Measurements from ENCODE around the gene ZFYVE1.
"Not testable (repeated sequence)": the region's sequence is repeated elsewhere in the genome, so short reads cannot be mapped to it uniquely, and the experiment has no call there.

ZFYVE1 gene, protein sequence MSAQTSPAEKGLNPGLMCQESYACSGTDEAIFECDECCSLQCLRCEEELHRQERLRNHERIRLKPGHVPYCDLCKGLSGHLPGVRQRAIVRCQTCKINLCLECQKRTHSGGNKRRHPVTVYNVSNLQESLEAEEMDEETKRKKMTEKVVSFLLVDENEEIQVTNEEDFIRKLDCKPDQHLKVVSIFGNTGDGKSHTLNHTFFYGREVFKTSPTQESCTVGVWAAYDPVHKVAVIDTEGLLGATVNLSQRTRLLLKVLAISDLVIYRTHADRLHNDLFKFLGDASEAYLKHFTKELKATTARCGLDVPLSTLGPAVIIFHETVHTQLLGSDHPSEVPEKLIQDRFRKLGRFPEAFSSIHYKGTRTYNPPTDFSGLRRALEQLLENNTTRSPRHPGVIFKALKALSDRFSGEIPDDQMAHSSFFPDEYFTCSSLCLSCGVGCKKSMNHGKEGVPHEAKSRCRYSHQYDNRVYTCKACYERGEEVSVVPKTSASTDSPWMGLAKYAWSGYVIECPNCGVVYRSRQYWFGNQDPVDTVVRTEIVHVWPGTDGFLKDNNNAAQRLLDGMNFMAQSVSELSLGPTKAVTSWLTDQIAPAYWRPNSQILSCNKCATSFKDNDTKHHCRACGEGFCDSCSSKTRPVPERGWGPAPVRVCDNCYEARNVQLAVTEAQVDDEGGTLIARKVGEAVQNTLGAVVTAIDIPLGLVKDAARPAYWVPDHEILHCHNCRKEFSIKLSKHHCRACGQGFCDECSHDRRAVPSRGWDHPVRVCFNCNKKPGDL

DNA sequence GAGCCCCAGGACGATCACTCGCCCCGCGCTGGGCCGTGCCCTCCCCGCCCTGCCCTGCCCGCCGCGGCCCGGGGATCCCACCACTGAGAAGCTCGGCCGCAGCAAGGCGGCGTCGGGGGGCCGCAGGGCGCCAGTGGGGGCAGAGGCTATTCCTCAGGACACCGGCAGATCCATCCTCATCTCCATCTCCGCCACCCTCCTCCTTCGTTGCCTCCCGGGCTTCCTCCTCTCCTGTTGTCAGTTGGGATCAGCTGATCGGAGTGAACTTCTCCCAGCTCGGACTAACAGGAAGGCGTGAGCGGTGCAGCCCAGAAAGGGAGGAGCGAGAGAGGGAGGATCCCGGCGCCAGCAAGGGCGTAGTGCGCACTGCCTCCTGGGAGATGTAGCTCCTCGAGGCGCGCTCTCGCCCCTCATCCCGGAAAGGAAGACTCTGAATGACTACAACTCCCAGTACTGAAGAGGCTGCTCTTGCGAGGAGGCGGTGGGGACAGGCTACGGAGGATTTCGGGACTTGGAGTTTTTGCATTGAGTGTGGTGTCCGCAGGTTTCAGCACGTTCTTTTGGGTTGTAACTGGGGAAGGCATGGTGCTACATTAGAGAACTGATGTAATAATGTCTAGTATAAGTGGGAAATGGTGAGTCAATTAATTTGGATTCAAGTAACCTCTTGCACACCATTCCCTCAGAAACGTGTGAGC, at the start of gene ZFYVE1:
Gene ZFYVE1 (minus strand): TSS at position 262 of the 698 bp plus-strand sequence. CDS start 2,598 bp downstream, outside the sequence.
- peak; percentile 94 for DNase-seq

DNA sequence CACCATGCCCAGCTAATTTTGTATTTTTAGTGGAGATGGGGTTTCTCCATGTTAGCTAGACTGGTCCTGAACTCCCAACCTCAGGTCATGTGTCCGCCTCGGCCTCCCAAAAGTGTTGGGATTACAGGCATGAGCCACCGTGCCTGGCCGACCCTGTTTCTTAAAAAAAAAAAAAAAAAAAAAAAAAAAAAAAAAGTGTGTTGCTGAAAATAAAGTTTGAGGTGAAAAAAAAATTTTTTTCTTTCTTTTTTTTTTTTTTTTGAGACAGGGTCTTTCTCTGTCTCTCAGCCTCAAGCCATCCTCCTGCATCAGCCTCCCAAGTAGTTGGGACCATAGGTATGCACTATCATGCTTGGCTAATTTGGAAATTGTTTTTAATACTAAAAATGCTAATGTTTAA, 42.7 kb upstream of the ZFYVE1 start:
- DNase-seq = no peak

DNA sequence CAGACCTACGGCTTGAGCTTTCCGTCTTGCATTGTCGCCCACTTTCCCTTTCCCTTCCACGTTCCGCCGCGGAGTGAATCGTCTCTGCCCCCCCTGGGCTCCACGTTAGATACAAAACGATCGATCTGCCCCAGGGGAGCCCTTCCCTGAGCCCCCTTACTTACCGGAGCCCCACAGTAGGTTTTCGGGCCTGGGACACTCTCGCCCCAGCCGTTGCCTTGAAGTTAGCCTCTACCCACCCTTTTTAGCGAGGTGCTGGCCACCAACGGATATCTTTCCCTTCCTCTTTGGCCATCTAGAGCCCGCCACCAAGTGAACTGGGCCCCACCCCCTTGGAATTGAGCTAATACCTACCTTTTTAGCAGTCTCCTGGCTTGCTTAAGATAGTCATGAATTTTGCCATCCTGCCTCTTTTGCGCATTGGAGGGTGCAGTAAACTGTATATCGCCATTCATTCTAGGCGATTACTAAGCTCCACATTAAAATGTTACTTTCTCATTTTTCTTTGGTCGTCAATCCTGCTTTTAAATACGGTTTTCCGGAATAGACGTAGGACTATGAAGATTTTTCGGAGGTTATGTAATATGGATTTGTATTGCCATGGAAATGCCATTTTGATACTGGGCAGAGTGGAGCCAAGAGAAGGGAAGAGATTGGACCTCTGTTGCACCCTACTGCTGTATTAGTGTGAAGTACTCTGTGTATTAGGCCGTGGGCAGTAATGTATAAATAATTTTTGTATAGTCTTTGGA, 32.2 kb upstream of the ZFYVE1 start:
- DNase-seq = peak; percentile 35

DNA sequence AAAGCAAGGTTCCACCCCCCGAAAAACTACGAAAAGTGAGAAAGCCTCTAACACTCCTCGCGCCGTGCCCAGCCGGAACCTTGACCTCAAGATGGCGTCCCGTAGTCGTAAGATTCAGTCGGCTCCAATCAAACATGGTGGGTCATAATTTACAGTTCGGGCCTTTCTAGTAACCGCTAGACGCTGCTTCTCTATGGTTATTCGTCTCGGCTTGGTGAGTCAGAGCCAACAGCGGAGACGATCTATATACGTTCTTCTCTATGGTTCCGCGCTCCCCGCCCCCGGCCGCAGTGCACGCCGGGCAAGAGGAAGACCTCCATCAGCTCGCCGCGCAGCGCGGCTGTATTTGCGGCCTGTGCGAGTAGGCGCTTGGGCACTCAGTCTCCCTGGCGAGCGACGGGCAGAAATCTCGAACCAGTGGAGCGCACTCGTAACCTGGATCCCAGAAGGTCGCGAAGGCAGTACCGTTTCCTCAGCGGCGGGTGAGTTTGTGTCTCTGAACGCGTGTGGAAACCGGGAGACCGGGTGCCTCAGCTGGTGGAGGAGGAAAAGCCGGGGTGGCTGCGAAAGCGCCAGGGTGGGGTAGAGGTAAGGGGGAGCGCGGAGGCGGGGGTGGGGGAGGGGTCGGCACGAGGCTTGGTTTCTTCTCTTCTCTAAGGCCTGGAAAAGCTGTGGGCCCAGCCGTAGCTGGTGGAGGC, 31.5 kb upstream of the ZFYVE1 start, which contains the start of gene RBM25:
Gene RBM25 (plus strand): TSS at position 311 of the 698 bp plus-strand sequence. CDS start 13,108 bp downstream, outside the sequence.
- peak; percentile 96 for DNase-seq

DNA sequence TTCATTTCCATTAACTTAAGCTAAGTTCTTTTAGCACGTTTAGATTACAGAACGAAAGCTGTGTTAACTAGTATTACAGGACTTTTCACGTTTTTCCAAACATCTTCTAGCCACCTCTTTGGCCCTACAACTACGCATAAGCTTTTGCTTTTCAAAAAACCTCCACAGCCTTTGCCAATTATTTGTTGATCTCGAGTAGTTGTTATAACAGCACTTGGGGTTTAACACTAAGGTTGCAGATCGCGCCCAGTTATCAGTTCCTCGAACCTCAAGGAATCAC, 31.0 kb upstream of the ZFYVE1 start:
- DNase-seq = no peak

DNA sequence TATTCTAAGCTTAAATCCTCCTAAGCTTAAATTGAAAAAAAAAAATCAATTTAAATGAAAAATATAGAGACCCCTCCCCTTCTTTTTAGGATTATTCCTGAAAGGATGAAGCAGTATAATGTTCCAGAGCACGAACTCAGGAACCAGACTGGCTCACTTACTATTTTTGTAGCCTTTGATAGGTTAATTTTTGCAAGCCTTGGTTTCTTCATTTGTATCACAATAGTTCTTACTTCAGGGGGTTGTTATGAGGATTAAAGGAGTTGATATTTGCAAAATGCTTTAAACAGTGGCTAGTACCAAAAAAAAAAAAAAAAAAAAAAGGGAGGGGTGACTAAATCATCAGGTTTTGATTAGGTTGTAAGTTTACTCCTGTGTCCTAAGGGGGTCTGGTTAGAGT, 28.3 kb upstream of the ZFYVE1 start:
- DNase-seq = no peak

DNA sequence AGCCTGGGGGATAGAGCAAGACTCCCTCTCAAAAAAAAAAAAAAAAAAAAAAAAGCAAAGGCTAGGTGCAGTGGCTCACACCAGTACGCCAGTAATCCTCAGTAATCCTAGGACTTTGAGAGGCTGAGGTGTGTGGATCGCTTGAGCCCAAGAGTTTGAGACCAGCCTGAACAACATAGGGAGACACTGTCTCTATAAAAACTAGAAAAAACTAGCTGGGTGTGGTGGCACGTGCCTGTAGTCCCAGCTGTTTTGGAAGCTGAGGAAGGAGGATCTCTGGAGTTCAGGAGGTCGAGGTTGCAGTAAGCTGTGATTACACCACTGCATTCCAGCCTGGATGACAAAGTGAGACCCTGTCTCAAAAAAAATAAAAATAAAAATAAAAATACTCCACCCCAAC, 22.5 kb upstream of the ZFYVE1 start:
- no peak for DNase-seq

DNA sequence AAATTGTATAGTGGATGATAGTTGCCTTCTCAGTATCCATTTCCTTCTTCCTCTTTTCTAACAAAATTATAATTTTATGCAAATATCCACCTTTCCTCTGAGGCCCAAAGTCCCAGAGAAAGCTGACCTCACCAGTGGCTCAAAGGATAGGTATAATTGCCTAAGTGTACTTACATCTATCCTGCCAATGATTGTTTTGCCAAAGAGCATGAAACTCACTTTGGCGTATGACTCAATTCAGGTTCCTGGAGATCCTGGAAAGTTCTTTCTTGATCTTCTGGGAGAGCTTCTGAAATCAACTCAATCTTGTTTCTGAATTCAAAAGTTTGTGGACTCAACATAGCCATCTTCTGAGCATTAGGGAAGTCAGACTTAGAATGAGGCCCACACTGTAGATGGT, 20.9 kb upstream of the ZFYVE1 start:
- DNase-seq = no peak

DNA sequence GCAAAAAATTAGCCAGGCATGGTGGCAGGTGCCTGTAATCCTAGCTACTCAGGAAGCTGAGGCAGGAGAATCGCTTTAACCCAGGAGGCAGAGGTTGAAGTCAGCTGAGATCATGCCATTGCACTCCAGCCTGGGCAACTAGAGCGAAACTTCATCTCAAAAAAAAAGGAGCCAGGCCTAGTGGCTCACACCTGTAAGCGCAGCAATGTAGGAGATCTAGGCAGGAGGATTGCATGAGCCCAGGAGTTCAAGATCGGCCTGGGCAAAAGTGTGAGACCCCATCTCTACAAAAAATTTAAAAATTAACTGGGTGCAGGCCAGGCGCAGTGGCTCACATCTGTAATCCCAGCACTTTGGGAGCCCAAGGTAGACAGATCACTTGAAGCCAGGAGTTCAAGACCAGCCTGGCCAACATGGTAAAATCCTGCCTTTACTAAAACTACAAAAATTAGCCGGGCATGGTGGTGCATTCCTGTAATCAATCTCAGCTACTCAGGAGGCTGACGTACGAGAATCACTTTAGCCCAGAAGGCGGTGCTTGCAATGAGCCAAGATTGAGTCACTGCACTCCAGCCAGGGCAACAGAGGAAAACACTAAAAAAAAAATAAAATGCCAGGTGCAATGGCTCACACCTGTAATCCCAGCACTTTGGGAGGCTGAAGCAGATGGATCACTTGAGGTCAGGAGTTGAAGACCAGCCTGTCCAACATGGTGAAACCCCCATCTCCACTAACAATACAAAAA, 10.0 kb upstream of the ZFYVE1 start:
- DNase-seq = not testable (repeated sequence)

DNA sequence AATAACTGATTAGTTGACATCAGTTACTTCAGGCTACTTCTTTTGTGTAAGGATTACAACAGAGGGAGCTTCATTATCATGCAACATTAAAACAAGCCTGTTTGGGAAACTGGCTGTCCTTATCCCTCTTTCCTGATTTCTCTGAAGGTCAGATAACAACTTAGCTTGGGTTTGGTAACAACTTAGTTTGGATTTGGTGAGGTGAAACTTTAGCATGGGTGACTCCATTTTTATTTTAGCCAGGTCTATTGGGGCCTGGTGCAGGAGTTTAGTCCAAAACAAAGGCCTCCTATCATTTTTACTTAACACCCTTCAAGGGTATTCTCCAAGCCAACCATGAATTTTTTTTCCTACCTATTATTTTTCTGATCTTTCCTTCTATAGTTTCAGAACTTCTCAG, 1.1 kb upstream of the ZFYVE1 start:
- DNase-seq = no peak

DNA sequence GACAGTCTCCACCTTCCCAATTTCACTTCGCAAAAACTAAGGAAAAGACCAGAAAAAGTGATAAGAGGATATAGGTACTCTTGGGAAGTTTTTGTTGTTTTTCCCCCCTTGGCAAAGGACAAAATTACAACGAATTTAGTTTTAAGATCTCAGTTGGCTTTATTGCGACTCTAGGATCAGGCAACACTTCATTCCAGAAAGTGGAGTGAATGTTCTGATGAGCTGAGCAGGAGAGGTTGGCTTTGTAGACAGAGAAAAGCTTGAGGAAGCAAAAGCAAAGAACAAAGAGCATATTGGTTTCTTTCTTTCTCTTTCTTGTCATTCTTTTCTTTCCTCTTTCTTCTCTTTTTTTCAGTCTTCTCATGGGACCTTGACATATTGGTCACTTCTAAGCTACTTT, 640 bp upstream of the ZFYVE1 start:
- no peak for DNase-seq

DNA sequence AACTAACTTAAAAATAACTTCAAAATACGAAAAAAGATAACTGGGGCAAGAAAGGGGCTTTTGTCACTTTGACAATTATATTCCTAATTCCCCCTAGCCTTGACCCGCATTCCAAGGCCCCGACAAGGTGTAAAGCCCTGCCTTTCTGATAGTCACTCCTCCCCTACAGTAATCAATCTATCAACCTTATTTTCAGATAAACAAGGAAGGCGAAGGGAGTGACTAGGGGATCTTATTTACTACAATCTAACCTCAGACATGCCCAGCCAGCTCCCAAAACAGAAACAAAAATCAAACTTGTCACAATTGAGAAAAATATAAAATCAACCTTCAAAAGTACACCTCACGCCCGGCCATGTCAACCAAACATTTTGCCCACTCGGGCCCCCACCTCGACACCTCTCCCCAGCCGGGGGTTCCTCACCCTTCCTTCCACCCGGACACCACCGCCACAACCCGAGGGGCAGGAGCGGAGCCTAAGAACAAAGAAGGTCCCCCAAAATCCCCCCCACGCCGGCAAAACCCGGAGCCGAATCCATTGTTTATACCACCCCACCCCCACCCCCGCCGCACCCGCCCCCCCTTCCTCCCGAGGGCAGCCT, 562 bp downstream of the ZFYVE1 start:
- DNase-seq = no peak

DNA sequence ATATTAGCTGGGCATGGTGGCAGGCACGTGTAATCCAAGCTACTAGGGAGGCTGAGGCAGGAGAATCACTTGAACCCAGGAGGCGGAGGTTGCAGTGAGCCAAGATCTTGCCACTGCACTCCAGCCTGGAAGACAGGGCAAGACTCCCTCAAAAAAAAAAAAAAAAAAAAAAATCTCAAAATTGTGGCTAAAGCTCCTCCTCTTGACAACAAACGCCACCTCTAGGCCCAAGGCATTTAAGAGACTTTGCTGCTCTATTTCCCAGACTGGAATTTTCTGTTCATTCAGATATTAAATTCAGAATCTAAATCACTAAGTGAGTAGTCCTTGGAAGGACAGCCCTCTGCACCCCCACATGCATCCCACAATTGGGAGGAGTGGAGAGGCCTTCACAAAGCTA, 1.4 kb downstream of the ZFYVE1 start:
- no peak for DNase-seq

DNA sequence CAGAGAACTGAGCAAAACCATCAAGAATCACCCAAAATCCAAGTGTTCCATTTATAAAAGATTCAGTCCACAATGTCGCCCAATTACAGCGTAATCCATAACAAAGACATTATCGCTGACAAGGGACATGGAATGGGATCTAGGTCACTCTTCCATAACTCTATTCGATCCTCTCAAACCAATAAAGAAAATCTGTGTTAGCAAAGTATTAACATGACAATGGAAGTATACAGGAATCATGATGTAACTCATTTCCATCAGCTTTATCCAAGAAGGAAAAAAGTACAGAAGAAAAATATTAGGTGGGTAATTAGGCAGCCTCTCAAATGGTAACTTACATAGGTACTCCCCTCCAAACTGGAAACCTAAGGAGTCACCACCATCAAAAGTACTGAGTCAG, 4.9 kb downstream of the ZFYVE1 start:
- no peak for DNase-seq

DNA sequence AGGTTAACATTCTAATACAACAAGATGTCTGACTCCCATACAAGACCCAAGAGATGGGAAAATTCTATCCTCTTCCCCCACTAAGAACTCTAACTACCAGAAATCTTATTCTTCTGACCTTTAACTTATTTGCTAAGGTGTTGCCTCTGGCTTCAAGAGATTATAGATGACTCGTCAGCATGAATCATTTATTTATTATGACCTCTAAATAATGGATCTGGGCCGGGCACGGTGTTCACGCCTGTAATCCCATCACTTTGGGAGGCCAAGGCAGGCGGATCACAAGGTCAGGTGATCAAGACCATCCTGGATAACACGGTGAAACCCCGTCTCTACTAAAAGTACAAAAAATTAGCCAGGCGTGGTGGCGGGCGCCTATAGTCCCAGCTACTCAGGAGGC, 10.9 kb downstream of the ZFYVE1 start:
- not testable (repeated sequence) for DNase-seq

DNA sequence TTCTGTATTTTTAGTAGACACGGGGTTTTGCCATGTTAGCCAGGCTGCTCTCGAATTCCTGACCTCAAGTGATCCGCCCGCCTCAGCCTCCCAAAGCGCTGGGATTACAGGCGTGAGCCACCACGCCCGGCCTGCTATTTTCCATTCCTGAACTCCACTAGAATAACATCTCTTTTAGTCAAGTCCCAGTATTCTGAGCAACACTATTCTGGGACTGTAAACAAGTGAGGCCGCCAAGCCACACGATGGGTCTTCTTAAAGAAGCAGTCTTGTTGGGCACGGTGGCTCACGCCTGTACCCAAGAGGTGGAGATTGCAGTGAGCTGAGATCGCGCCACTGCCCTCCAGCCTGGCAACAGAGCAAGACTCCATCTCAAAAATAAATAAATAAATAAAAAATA, 11.4 kb downstream of the ZFYVE1 start:
- DNase-seq = not testable (repeated sequence)

DNA sequence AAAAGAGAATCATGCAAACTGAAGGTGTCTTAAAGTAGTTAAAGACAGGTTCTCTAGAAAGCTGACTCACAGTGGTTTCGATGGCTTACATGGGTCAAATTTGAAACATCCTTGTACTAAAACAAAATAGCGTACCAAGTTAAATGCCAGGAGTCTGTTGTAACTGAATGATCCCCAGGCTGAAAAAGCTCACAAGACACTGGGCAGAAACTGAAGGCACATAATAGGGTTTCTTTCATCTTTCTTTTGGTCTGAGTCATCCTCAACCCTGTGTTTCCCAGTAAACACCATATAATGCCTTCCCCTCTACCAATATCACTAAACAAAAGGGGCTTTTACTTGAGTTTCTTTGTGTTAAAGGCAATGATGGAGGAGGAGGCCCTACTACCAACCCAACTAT, 12.8 kb downstream of the ZFYVE1 start:
- DNase-seq = no peak

DNA sequence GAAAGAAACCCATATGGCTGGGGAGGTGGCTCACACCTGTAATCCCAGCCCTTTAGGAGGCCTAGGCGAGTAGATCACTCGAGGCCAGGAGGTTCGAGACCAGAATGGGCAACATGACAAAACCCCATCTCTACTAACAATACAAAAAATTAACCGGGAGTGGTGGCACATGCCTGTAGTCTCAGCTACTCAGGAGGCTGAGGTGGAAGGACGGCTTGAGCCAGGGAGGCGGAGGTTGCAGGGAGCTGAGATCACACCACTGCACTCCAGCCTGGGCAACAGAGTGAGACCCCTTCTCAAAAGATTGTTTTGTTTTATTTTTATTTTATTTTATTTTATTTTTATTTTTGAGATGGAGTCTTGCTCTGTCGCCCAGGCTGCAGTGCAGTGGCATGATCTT, 15.7 kb downstream of the ZFYVE1 start:
- not testable (repeated sequence) for DNase-seq

DNA sequence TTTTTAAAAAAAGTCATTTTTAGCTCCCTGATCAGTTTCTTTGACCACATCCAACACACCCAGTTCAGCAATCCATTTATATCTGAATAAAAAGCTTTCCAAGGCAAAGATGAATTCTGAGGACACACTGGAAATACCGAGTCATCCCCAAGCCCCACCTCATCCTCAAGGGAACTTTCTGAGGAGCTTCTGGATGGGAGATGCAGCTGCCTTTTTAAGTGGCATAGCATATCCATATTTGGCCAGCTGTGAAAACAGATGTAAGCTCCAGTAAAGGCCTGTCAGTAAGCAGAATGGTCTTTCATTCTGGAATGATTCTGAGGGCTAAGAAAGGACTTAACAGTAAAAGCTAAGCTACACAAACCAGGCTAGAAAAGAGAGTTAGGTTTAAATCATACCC, 18.4 kb downstream of the ZFYVE1 start:
- DNase-seq = no peak

DNA sequence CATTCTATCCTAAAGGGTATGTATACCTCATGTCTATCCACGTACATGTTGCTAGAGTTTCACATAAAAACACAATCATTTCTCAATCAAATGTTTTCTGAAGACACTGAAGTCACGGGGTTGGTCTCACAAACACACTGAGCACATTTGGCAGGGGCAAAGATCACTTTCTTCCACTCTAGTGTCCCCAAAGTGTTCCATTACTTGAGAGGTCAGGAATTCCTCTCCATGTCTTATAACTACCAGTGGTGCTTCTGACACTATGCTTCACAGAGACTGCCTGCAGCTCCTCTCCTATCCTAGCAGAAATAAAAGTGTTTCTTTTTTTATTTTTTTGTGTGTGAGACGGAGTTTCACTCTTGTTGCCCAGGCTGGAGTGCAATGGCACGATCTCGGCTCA, 19.1 kb downstream of the ZFYVE1 start:
- no peak for DNase-seq

DNA sequence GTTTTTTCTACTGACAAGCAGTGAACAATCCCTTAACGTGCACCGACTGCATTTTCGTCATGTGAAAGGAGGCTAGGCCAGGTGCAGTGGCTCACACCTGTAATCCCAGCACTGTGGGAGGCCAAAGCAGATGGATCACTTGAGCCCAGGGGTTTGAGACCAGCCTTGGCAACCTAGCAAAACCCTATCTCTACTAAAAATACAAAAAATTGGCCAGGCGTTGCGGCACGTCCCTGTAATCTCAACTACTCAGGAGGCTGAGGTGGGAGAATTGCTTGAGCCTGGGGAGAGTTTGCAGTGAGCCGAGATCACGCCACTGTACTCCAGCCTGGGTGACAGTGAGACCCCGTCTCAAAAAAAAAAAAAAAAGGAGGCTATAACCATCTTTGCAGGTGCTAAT, 22.3 kb downstream of the ZFYVE1 start:
- DNase-seq = not testable (repeated sequence)
